Erythroblast (primary cell): ENCODE measurements around the gene NSD1.

Experiments used
- DNase-seq, 2 experiments: peaks; one replicate each; lab custom pipeline; 2025; lab: John Stamatoyannopoulos, UW
- GATA1 ChIP-seq: IDR thresholded peaks from 2 replicates; pipeline ENCODE4 v1.6.1; 2011; ENCODE audit warnings: low read depth, mild to moderate bottlenecking, control low read depth, low read length, moderate library complexity
- POLR2A ChIP-seq: IDR thresholded peaks from 2 replicates; pipeline ENCODE4 v1.6.1; 2011; ENCODE audit warnings: mild to moderate bottlenecking, low read length

NSD1 gene

DNA sequence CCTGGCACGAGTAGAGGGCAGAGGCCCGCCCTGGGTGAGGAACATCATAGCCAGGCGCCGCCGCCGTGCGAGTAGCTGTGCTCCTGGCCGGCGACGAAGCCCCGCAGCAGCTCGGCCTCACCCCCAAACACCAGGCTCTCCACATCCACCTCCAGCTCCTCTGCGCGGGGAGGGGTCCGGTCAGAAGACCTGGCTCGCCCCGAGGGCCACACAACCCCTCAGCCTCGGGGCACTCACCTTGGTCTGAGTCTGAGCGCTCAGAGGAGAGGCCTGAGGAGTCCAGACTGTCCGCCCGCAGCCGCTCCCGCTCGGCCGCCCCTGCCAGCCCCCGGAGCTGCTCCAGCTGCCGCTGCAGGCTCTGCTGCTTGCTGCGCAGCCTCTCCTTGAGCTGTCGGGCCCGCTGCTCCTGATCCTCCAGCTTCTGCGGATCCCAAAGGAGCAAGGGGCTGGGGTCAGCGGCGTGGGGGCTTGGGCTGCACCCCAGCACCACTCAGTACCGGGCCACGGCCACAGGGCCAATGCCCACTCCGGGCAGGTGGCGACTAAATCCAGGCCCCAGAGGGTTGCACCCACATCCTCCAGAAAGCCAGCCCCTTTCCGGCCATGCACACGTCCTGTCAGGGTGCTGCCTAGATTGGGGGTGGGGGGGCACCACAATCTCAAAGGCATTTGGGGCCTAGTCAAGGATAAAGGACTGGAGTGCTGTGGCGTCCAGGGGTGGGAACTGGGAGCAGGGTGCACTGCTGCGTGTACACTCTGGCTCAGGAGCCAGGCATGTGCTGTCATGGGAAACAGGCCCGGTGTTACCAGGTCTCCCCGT is 174.2 kb downstream of the NSD1 start:
- no peak for DNase-seq
- TF ChIP-seq POLR2A (no peak), GATA1 (no peak)

DNA sequence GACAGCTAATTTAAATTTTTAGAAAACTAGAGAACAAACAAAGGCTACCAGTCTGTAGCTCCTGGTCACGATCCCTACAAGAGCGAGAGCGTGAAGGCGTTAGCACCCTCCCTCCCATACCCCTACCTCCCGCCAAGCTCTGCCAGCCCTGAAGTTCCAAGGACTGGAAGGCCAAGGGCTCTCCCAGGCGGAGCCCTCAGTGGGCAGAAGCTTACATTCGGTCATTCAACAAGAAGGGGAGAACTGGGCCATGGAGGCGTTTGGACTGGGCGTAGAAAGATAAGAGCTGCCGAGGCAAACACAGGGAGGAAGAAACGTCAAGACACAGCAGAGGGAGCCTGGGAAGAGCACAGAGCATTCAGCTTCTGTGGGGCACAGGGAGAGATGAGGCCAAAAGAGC is 175.2 kb downstream of the NSD1 start:
- no peak for DNase-seq
- TF ChIP-seq POLR2A = no peak
- TF ChIP-seq GATA1 = no peak

DNA sequence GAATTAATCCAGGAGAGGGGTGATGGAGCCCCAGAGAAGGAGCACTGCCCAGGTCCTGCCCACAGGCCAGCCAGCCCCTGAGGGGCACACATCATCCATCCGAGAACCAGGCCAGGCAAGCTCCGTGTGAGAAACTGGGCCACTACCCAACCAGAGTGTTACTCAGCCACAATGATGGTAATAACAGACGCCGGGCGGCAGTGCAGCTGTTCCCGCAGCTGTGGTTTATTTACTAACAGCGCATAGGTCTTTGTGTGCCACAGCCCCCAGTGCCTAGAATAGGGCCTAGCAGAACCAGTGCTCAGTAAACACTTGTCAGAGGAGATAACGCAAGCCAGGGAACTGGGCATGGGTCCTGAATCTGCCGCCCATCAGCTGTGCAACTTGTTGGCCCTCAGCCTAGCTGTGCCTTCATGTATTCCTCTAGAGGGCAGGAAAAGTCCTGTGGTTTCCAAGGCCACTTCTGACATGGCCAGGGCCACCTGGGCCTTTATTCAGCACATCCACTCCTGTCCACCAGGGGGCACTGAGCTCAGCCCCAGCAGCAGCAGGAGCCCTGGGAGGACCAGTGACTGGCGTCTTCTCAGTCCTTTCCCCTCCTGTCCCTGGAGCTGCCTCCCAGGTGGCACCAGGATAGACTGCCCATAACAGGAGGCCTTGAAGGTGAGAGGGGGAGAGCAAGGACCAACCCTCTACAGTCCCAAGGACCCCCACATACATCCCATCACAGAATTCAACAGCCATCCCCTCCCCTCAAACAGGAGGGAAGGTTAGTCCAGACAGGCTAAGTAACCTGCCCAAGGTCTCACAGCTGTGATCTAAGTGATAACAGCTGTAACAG is 176.0 kb downstream of the NSD1 start:
- TF ChIP-seq GATA1 (no peak), POLR2A (no peak)
- peak; percentile 86 to 92 for DNase-seq

DNA sequence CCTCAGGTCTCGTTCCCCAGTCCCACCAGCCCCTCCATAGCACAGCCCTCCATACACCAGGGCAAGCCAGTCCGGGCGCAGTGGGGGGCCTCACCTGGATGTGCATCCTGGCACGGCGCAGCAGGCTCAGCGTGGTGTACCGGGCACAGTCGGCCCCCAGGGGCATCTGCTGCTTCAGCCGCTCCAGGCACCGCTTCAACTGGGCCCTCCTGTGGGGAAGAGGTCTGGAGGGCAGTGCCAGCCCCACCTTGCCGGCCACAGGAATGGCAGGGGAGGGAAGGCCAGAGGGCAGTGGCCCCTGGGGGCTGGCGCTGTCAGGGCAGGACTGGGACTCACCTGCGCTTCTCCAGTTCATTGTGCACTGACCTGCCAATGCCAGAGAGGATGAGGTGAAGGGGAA is 176.8 kb downstream of the NSD1 start:
- no peak for DNase-seq
- TF ChIP-seq GATA1 (no peak), POLR2A (no peak)

DNA sequence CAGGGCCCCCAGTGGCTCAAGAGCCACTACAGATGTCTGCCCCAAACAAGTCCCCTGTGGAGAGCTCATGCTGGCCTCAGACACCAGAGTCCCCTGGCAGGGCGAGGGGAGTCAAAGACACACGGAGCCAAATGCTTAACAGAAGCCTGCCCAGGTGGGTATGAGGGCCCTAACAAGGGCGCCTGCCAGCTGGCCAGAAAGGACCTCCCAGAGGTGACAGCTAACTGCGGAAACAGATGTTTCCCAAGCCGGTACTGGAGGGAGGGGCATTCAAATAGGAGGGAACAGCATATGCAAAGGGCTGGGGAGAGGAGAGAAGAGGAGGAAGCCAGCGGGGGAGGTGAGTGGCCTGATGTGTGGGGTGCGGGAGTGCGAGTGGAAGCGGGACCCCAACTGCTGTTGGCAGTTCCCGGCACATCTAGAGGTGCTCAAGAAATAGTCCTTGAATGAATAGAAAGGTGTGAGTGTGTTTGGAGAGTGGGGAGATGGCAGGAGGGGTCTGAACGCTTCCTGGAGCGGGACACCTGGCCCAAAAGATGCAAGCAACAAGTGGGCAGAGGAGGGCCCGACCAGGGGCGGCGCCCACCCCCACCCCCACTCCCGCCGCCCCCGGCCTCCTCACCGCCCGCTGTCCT is 177.3 kb downstream of the NSD1 start:
- TF ChIP-seq POLR2A = no peak
- TF ChIP-seq GATA1 = no peak
- peak; percentile 72 to 74 for DNase-seq

DNA sequence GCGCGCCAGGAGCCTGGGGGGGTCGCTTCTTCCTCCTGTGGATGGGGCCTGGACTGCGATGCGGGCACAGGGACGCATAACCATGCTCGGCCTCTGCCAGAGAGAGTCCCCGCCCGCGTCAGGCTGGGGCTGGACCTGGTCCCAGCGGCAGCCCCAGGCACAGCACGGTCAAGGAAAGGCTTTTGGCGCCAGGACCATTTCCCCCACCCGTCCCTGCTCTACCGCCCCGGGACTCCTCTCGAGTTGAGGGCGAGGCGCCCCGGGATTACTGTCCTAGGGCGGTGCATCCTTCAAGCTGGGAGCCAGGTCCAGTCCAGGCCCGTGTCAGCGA is 177.8 kb downstream of the NSD1 start:
- peak in 1 of 2 experiments; percentile 69 for DNase-seq
- TF ChIP-seq POLR2A (no peak), GATA1 (no peak)

DNA sequence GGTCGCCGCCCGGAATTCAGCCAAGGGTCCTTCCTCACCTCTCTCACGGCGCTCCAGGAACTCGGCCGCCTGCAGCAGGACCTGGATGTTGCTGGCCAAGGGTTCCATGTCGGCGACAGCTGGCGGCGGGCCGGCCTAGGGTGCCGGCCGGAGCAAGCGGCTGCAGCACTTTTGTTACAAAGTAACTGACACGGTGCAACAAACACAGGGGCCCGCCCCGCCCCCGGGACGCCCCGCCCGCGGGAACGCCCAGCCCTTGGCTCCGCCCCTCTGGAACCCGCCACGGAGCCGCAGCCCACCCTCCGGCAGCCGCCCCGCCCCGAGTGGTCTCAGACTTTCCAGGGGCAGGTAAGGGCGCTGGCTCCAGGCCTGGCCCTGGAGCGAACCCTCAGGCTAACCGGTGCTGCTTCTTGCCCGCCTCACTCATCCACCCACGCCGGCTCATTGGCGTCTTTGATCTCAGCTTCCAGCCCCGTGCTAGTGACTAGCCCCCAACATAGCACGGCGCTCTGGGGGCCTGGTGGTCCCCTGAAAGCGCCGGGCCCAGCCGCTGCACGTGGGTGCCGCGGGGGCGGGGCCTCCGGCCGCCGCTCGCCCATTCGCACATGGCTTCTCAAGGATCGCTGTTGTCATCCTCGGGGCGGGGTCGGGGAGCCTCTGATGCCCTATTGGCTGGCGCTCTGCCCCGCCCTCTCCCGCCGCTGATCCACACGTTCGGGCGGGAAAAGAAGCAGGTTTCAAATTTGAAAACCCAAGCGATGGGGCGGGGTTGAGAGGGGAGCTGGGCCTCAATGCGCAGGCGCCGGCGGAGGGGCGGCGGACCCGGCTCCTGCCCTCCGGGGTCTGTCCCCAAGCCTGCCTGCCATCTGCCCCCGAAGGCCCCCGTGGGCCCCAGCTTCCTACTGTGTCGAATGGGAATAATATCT is 178.4 kb downstream of the NSD1 start, which contains the start of gene MXD3:
Gene MXD3 (minus strand): TSS at position 176 of the 926 bp plus-strand sequence. CDS start 68 bp downstream, at position 108.
- no peak for TF ChIP-seq GATA1
- TF ChIP-seq POLR2A = peak; percentile 25
- peak; percentile 99 for DNase-seq

DNA sequence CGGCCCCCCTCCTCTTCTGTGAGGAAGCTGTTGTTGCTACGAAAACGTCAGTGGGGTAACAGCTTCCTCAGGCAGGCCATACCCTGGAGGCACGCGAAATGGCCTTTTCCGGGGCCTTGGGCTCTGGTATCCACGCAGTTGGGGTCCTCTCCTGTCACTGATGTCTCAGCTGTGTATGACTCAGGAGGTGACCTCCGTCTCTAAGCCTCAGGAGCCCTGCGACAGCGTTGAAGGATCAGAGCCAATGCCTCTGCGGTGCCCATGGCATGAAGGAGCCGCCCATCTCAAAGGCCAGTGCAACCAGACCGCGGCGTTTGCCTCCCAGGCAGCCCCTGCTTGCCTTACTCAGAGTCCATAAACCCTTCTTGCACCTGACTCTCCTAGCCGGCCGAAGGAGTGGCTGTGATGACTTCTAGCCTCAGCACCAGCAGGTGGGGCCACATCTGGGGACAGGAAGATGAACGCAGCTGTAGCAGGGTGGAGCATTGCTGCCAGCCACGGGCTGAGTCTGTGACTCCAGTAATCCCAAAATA is 179.1 kb downstream of the NSD1 start:
- TF ChIP-seq POLR2A = peak; percentile 77
- no peak for TF ChIP-seq GATA1
- peak; percentile 81 to 87 for DNase-seq

DNA sequence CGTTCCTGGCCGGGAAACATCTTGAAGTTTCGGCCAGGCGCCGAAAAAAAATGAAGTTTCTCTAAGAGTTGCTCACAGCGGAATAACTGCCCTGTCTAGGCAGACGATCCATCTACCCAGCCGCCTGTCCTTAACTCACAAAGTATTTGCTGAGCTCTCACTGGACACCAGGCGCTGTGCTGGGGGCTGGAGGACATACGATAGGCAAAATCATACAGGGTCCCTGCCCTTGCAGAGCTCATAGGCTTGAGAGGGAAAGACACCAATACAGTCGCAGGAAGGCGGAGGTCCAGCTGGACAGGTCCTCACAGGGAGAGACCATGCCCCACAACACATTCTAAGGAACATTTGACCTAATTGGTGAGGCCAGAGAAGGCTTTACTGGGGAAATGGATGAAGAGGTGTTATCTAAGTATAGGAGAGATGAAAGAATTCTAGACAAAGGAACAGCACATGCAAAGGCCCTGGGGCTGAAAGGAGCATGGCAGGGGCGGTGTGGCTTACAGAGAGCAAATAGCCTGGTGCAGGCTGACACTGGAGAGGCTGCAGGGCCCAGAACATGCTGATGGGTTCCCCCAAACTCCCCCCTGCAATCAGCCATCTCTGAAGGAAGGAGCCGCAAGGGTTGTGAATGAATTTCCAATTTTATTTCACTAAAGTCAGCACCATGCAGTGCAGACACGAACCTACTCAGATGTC is 180.1 kb downstream of the NSD1 start:
- DNase-seq = no peak
- TF ChIP-seq POLR2A (no peak), GATA1 (no peak)

DNA sequence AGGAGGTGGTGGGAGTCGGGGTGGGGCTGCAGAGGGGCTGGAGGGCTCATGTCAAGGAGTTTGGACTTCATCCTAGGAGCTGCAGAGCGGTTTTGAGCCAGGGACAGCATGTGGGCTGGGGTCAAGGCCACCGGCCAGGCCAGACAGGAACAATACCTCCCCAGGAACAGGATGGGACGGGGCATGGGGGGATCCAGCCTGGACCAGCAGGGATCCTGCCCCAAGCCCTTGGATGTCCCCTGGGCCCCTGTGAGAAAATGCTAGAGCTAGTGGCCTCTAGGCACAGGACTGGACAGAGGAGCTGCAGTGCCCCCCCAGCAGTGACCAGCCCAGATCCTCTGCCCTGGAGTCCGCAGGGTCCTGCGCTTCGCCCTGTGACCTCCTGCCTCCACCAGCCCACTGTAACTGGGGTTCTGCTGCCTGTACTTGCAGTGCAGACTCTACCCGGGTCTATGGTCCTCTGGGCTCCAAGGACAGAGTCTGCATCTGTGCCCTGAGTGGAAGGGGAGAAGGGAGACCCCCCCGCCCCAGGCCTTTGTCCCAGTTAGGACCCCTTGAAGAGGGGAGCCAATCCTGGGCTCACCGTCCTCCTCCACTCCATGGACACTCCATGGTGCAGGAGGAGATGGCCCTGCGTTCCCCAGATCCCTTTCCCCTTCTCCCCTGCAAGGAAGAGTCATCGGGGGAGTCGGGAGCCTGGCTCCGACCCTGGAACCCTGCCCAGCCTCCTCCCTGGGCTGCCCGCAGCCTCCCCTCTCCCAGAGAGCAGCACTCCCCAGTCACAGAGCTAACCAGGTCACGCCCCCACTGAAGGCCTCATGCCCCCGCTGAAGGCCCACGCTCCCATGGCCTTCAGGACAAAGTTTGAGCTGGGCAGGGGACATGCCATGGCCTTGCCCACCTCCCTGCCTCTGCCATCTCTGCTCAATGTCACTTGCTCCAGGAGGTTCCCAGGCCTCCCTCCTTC is 181.1 kb downstream of the NSD1 start:
- TF ChIP-seq POLR2A (no peak), GATA1 (no peak)
- no peak for DNase-seq

DNA sequence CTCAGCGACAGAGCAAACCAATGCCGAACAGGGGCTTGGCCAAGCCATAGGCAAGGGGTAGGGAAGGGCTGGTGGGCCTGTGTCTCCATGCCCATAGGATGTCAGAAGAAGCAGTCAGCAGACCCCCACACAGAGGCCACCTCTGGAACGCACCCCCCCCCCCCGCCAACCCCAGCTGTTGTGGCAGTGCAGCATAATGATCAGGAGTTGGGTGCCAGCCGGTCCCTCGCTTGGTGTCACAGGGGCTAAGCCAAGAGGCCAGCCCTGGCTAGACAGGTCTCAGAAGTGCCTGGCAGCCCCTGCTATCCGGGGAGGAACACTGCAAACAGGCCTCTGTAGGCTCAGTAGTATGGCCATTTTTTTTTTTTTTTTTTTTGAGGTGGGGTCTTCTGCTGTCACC is 181.8 kb downstream of the NSD1 start:
- TF ChIP-seq POLR2A (no peak), GATA1 (no peak)
- DNase-seq = no peak
